ENCODE measurements around the gene UGT1A6.
"Not testable (repeated sequence)": the region's sequence is repeated elsewhere in the genome, so short reads cannot be mapped to it uniquely, and the experiment has no call there.

Gene UGT1A6

GRCh38 chr2:233688341-233688740, 4.3 kb upstream of the UGT1A6 start:
- no peak for DNase-seq

DNA sequence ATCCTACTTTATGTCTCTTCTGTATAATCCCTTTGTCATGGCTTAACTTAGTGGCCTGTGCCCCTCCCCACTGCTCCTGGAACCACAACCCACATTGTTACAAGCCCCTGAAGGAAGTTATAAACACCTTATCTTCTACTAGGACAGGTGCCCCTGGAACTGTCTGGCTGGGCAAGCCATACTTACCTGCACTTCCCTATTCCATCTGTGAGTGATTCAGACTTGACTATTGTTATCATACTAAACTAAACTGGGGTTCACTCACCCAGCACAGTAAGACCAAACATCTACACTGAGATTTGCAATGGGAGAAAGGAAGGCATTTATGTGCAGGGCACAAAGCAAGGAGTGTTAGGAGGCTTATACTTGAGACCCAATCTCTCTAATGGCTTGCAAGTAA, 3.7 kb upstream of the UGT1A6 start:
- no peak for DNase-seq

DNA sequence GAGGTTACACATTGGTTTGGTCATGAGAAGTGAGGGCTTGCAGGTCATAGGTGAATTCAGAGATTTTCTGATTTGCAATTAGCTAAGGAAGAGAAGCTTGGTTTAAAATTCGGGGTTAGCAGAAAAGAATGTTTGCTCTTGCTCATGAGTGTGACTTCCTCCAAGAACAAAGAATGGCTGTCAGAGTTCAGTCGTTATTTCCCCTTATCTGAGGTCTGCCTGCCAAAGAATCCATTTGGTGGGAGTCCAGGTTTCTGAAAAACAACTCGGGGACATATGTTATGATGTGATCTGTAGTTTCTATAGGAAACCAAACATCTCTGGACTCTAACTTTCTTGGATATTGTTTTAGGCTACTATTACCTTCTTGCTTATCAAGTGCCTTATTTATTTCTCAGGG, 3.2 kb upstream of the UGT1A6 start:
- DNase-seq = no peak

DNA sequence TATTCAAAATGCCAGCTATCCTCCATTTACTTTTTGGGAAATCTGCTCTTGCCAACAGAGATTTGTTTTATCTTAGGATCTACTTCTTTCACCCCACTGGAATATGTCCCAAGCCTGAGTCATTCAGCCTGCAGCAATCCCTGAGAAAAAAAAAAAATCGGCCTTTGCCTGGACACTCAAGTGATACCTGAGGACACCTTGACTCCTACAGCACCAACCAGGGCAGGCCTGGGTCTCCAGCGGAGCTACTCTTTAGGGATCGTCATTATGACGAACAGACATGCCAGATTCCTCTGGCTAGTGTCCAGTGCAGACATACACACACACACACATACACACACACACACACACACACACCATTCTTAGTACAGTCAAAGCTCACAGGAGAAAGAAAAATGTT, 2.2 kb upstream of the UGT1A6 start:
- no peak for DNase-seq

GRCh38 chr2:233691443-233692433, 952 bp upstream of the UGT1A6 start:
- DNase-seq = no peak

DNA sequence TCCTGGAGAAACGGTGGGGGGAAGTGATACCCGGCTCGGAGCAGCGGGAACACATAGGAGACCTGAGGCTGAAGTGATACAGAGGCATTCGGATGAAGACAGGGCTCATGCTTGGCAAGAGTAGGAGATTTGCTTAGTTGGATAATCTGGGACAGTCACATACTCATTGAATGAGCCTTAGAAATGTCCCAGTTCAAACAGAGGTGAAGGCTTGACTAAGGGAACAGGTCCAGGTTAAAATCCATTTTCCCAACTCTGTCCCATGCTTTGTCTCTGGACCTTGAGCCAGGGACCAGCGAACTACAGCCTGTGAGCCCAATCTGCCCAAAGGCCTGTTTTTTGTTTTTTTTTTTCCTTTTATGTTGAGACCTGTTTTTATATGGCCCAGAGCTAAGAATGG, 1.3 kb downstream of the UGT1A6 start:
- DNase-seq = no peak

- DNase-seq = no peak
Measured at GRCh38 chr2:233698740-233699139, 6.0 kb downstream of the UGT1A6 start.

DNA sequence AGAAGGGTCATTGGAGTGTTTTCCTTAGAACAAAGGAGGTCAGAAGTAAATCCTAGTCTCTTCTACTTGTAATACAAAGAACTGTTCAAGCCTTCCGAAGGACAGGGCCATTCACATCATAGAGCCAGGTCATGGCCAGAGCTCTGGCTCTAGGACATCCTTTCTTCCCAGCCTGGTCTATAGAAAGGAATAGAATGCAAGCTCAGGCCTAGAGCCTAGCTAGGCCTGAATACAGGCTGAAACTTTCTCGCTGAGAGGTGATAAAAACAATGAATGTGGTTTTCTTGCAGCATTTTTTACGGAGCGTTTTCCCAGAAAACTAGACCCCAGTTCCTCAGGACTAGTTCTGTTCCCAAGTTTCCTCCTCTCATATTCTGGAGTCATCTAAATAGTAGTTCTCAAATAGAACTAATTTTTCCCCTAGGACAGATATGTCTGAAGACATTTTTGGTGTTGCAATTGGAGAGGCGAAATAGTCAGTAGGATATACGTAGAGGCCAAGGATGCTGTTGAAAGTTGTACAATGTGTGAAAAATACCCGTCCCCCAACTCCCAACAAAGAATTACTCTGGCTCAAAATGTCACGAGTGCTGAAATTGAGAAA, 6.8 kb downstream of the UGT1A6 start:
- DNase-seq = no peak

- DNase-seq = peak; percentile 9
Measured at GRCh38 chr2:233700028-233700635, 7.4 kb downstream of the UGT1A6 start.

- not testable (repeated sequence) for DNase-seq
Measured at GRCh38 chr2:233700842-233701241, 8.2 kb downstream of the UGT1A6 start.

DNA sequence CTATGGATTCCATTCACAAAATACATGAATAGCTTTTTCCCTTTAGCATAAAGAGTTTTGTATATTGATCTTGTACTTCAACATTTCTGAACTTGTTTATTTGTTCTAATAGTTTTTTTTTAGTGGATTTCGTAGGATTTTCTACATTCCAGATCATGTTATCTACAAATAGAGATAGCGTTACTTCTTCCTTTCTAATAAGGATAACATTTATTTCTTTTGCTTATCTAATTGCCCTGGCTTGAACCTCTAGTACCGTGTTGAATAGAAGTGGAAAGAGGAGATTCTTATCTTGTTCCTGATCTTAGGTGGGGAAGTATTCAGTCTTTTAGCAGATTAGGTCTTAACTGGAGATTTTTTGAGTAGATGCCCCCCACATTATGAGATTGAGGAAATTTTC, 9.5 kb downstream of the UGT1A6 start:
- DNase-seq = no peak

DNA sequence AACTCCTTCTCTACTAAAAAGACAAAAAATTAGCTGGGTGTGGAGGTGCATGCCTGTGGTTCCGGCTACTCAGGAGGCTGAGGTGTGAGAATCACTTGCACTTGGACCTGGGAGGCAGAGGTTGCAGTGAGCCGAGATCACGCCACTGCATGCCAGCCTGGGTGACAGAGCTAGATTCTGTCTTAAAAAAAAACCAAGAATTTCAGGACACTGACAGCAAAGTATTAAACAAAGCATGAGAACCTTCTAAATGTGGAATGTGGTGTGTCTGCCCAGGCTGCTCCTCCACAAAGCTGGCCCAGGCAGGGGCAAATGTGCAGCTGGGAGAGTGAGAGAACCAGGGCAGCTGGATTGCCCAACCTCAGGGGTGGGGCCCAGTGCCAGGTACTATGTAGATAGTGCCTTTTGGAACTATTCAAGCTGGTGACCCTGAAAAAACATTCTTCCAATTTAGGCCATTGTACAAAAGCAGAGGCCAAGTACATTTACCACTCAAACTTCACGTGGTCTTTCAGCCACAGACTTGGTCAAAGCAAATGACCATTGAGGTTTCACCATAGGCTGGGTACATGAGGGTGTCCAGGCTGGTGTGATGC, 13.3 kb downstream of the UGT1A6 start:
- DNase-seq = no peak

DNA sequence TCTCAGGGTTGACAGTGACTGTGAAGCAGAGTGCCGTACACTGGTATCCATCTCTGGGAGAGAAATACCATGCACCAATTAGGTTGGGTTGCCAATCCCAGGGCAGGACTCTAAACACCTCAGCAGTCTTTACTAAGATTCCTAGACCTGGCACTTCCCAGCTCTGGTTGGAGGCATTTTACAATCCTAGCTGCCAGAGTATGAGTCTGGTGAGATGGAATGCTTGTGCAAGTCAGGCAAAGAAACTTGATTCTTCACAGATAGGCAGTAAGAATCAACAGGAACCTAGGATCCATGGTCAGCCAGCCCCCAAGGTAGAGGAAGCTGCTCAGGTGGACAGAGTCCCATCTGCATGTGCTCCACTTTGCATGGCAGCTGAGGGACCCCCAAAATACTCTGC, 14.0 kb downstream of the UGT1A6 start:
- no peak for DNase-seq

- no peak for DNase-seq
Measured at GRCh38 chr2:233707940-233708644, 15.4 kb downstream of the UGT1A6 start.

DNA sequence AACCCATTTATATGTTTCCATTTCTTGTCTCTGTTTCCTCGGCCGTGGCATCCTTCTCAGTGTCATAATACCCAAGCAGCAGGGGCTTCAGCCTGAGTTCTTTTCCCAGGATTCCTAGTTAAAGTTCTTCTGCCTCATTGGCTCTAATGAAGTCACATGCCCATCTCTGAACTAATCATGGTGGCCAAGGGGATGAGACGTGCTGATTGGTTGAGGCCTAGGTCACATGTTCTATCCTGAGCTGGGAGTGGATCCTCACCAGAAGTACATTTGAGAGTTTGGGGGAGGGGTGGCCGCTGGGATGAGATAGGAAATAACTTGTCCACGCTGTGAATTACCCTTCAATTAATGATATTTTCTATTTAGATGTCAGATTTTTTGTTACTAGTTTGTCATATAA, 16.3 kb downstream of the UGT1A6 start:
- no peak for DNase-seq

DNA sequence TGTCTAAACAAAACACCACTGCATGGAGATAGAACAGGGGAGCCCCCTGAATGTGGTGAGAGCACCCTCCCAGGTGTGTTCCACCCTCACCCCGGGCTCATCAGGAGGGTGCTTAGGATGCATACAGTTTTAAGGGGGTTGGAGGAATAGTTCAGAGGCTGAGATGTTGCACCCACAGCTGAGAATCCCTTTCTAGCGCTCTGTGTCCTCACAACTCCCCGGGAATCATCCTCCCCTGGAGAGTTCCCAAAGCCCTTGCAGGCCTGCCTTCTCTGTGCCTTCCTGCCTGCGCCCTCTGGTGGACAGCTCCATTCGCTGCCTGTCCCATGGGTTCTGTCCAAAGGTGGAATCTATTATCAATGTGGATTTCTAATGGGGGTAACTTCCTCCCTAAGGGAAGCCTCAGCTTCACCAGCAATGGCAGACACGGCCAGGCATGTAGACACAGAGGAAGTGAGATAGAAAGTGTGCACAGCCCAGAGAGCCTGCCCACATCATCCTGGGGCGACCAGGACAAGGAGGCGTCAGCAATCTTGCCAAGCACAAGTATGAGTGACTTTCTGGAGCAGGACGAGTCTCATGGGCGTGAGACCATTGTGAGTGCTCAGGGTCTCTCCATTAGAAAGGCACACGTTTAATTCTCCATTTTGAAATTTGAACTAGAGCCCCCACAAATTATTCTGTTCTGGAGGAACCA, 18.8 kb downstream of the UGT1A6 start:
- peak; percentile 64 for DNase-seq

DNA sequence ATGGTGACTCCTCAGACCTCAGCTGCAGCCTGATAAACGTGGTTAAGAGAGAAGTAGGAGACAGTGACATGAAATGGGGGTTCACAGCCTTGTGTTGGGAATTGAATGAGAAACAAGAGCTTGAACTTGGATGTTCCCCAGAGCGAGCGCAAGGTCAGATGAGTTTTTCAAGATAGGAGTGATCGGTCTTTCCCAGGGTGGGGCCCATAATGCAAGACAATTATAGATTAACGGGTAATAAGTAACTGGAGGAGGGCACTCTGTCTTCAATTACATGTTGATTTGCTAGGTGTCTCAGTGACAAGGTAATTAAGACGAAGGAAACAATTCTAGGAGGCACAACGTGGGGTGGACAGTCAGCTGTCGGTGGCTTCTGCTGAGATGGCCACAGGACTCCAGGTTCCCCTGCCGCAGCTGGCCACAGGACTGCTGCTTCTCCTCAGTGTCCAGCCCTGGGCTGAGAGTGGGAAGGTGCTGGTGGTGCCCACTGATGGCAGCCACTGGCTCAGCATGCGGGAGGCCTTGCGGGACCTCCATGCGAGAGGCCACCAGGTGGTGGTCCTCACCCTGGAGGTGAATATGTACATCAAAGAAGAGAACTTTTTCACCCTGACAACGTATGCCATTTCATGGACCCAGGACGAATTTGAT, 20.0 kb downstream of the UGT1A6 start, which contains the start of gene UGT1A5:
Gene UGT1A5, plus strand, starts transcription at position 297 of the 651 bp plus-strand sequence. Its CDS starts 85 bp downstream, at position 382.
- no peak for DNase-seq

DNA sequence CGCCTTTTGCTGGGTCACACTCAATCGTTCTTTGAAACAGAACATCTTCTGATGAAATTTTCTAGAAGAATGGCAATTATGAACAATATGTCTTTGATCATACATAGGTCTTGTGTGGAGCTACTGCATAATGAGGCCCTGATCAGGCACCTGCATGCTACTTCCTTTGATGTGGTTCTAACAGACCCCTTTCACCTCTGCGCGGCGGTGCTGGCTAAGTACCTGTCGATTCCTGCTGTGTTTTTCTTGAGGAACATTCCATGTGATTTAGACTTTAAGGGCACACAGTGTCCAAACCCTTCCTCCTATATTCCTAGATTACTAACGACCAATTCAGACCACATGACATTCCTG, 20.5 kb downstream of the UGT1A6 start:
- no peak for DNase-seq

DNA sequence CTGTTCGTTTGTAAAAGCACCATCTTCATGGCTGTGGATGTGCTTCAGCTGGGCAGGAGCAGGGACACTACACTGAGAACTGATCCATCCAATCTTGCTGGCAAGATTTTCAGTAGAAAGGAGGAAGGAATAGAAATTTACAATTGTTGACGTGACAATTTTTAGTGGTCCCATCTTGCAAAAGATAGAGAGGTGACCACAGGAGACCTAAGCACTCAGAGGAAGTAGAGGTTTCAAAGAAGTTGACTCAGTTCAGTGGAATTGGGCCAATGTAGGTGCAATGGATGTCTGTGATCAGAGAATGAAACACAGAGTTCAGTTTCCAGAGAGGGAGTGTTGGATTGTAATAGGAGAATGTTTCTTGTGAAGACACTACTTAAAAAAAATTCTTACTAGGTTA, 21.4 kb downstream of the UGT1A6 start:
- no peak for DNase-seq

- no peak for DNase-seq
Measured at GRCh38 chr2:233718552-233718951, 25.9 kb downstream of the UGT1A6 start, which contains the start of gene UGT1A4. UGT1A4 (plus strand) TSS chr2:233718736; CDS start chr2:233718821, 85 bp downstream.

DNA sequence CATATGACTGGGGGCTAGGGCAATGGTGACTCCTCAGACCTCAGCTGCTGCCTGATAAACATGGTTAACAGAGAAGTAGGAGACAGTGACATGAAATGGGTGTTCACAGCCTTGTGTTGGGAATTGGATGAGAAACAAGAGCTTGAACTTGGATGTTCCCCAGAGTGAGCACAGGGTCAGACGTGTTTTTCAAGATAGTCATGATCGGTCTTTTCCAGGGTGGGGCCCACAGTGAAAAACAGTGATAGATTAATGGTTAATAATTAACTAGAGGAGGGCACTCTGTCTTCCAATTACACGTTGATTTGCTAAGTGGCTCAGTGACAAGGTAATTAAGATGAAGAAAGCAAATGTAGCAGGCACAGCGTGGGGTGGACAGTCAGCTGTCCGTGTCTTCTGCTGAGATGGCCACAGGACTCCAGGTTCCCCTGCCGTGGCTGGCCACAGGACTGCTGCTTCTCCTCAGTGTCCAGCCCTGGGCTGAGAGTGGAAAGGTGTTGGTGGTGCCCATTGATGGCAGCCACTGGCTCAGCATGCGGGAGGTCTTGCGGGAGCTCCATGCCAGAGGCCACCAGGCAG, 36.1 kb downstream of the UGT1A6 start, which contains the start of gene UGT1A3:
Gene UGT1A3, plus strand, starts transcription at position 320 of the 579 bp plus-strand sequence. Its CDS starts 85 bp downstream, at position 405.
- DNase-seq = no peak
